IPS-20b (cell line): Measurements from ENCODE around the gene EXOSC7.

Experiments
- H3K27ac ChIP-seq: one replicate; pipeline ENCODE4 v1.5.1; 2013; ENCODE audit warnings: low read length
- H3K27me3 ChIP-seq: 2 replicates; pipeline ENCODE4 v1.6.1; 2013; ENCODE audit warnings: mild to moderate bottlenecking, low read length, inconsistent platforms; ENCODE audit not compliant: insufficient read depth
- H3K36me3 ChIP-seq: 2 replicates; pipeline ENCODE4 v1.6.1; 2013; ENCODE audit warnings: low read depth, mild to moderate bottlenecking, inconsistent platforms, low read length, moderate library complexity; ENCODE audit not compliant: insufficient read depth
- H3K4me1 ChIP-seq: 2 replicates; pipeline ENCODE4 v1.6.1; 2013; ENCODE audit warnings: mild to moderate bottlenecking, control low read depth, inconsistent platforms, low read length, moderate library complexity; ENCODE audit not compliant: insufficient read depth
- H3K4me3 ChIP-seq: 2 replicates; pipeline ENCODE4 v1.5.1; 2013; ENCODE audit warnings: mild to moderate bottlenecking, low read length, inconsistent platforms
- H3K9ac ChIP-seq: 2 replicates; pipeline ENCODE4 v1.6.1; 2013; ENCODE audit warnings: low read depth, mild to moderate bottlenecking, inconsistent platforms, low read length, moderate library complexity
- H3K9me3 ChIP-seq: 2 replicates; pipeline ENCODE4 v1.6.1; 2013; ENCODE audit warnings: mild to moderate bottlenecking, low read depth, low read length, inconsistent platforms; ENCODE audit not compliant: insufficient read depth

The EXOSC7 gene

GRCh38 chr3:44963571-44964325, 12.3 kb upstream of the EXOSC7 start:
- no peaks in the 10 kb centered on the region for H3K9me3 ChIP-seq
- H3K27ac ChIP-seq = no peak overlapping the region
- H3K9ac ChIP-seq = no peak overlapping the region
- H3K4me3 ChIP-seq = no peak overlapping the region
- no peaks in the 10 kb centered on the region for H3K27me3 ChIP-seq
- peaks cover 4% of the 10 kb centered on the region for H3K36me3 ChIP-seq
- H3K4me1 ChIP-seq = peaks cover 8% of the 10 kb centered on the region

- Histone ChIP-seq H3K9me3 (no peaks in the 10 kb centered on the region), H3K9ac (no peak overlapping the region), H3K4me1 (peaks cover 8% of the 10 kb centered on the region), H3K4me3 (no peak overlapping the region), H3K27ac (no peak overlapping the region), H3K27me3 (no peaks in the 10 kb centered on the region), H3K36me3 (no peaks in the 10 kb centered on the region; the same call in 1 of the 2 replicates)
Observed at GRCh38 chr3:44965165-44965564, 10.9 kb upstream of the EXOSC7 start.

- no peak overlapping the region for H3K27ac ChIP-seq
- H3K4me1 ChIP-seq = peaks cover 4% of the 10 kb centered on the region
- no peaks in the 10 kb centered on the region for H3K9me3 ChIP-seq
- no peak overlapping the region for H3K9ac ChIP-seq
- H3K27me3 ChIP-seq = no peaks in the 10 kb centered on the region
- no peaks in the 10 kb centered on the region; the same call in 1 of the 2 replicates for H3K36me3 ChIP-seq
- H3K4me3 ChIP-seq = no peak overlapping the region
Observed at GRCh38 chr3:44966795-44967278, 9.2 kb upstream of the EXOSC7 start.

- no peaks in the 10 kb centered on the region; the same call in 1 of the 2 replicates for H3K36me3 ChIP-seq
- H3K27ac ChIP-seq = no peak overlapping the region
- no peaks in the 10 kb centered on the region for H3K27me3 ChIP-seq
- H3K4me1 ChIP-seq = no peaks in the 10 kb centered on the region; the same call in 1 of the 2 replicates
- H3K9me3 ChIP-seq = no peaks in the 10 kb centered on the region
- H3K9ac ChIP-seq = no peak overlapping the region
- H3K4me3 ChIP-seq = no peak overlapping the region
Observed at GRCh38 chr3:44968447-44968858, 7.6 kb upstream of the EXOSC7 start.

- Histone ChIP-seq H3K9me3 (no peaks in the 10 kb centered on the region), H3K9ac (no peak overlapping the region), H3K4me1 (no peaks in the 10 kb centered on the region; the same call in 1 of the 2 replicates), H3K27ac (no peak overlapping the region), H3K4me3 (no peak overlapping the region), H3K27me3 (no peaks in the 10 kb centered on the region), H3K36me3 (no peaks in the 10 kb centered on the region; the same call in 1 of the 2 replicates)
Observed at GRCh38 chr3:44969154-44969827, 6.8 kb upstream of the EXOSC7 start.

GRCh38 chr3:44969828-44970179, 6.2 kb upstream of the EXOSC7 start:
- Histone ChIP-seq H3K9me3 (no peaks in the 10 kb centered on the region), H3K4me3 (no peak overlapping the region), H3K4me1 (peaks cover 5% of the 10 kb centered on the region; the same call in 1 of the 2 replicates), H3K9ac (no peak overlapping the region), H3K27me3 (no peaks in the 10 kb centered on the region), H3K27ac (no peak overlapping the region), H3K36me3 (no peaks in the 10 kb centered on the region; the same call in 1 of the 2 replicates)

GRCh38 chr3:44970926-44971490, 5.0 kb upstream of the EXOSC7 start:
- no peaks in the 10 kb centered on the region for H3K27me3 ChIP-seq
- H3K36me3 ChIP-seq = no peaks in the 10 kb centered on the region; the same call in 1 of the 2 replicates
- peaks cover 6% of the 10 kb centered on the region; the same call in 1 of the 2 replicates for H3K4me1 ChIP-seq
- no peaks in the 10 kb centered on the region for H3K9me3 ChIP-seq
- no peak overlapping the region for H3K4me3 ChIP-seq
- H3K9ac ChIP-seq = no peak overlapping the region
- no peak overlapping the region for H3K27ac ChIP-seq

GRCh38 chr3:44974416-44974815, 1.6 kb upstream of the EXOSC7 start:
- H3K4me1 ChIP-seq = peaks cover 15% of the 10 kb centered on the region; the same call in 1 of the 2 replicates
- H3K27ac ChIP-seq = no peak overlapping the region
- H3K4me3 ChIP-seq = peak overlapping the region; percentile 89
- H3K27me3 ChIP-seq = no peaks in the 10 kb centered on the region
- no peaks in the 10 kb centered on the region for H3K36me3 ChIP-seq
- H3K9ac ChIP-seq = peak overlapping the region; percentile 88; the same call in 1 of the 2 replicates
- no peaks in the 10 kb centered on the region for H3K9me3 ChIP-seq

GRCh38 chr3:44981220-44981619, 5.2 kb downstream of the EXOSC7 start:
- peaks cover 9% of the 10 kb centered on the region; the same call in 1 of the 2 replicates for H3K4me1 ChIP-seq
- H3K36me3 ChIP-seq = 0 out of 2 replicates have a peak, but pooled peaks cover 5% of the 10 kb centered on the region
- no peaks in the 10 kb centered on the region for H3K27me3 ChIP-seq
- no peak overlapping the region for H3K27ac ChIP-seq
- H3K9ac ChIP-seq = no peak overlapping the region
- no peaks in the 10 kb centered on the region for H3K9me3 ChIP-seq
- H3K4me3 ChIP-seq = no peak overlapping the region

- 0 out of 2 replicates have a peak, but pooled peaks cover 5% of the 10 kb centered on the region for H3K36me3 ChIP-seq
- no peak overlapping the region for H3K27ac ChIP-seq
- H3K9ac ChIP-seq = no peak overlapping the region
- peaks cover 9% of the 10 kb centered on the region; the same call in 1 of the 2 replicates for H3K4me1 ChIP-seq
- no peak overlapping the region for H3K4me3 ChIP-seq
- H3K27me3 ChIP-seq = no peaks in the 10 kb centered on the region
- H3K9me3 ChIP-seq = no peaks in the 10 kb centered on the region
Observed at GRCh38 chr3:44981751-44982150, 5.7 kb downstream of the EXOSC7 start.

- peaks cover under 1% of the 10 kb centered on the region; the same call in 1 of the 2 replicates for H3K4me1 ChIP-seq
- H3K9ac ChIP-seq = no peak overlapping the region
- H3K27me3 ChIP-seq = no peaks in the 10 kb centered on the region
- no peak overlapping the region for H3K27ac ChIP-seq
- 0 out of 2 replicates have a peak, but pooled peaks cover 5% of the 10 kb centered on the region for H3K36me3 ChIP-seq
- no peak overlapping the region for H3K4me3 ChIP-seq
- H3K9me3 ChIP-seq = no peaks in the 10 kb centered on the region
Observed at GRCh38 chr3:44982817-44983216, 6.8 kb downstream of the EXOSC7 start.
